NCI-H524 treated with DMSO at 0.1 percent for 48 hours (cell line): ENCODE results near the gene ASH1L.
"Not testable (repeated sequence)": the region's sequence is repeated elsewhere in the genome, so short reads cannot be mapped to it uniquely, and the experiment has no call there.

Experiments used
- DNase-seq: peaks from one replicate; lab custom pipeline; 2025; lab: John Stamatoyannopoulos, UW

ASH1L gene

DNA sequence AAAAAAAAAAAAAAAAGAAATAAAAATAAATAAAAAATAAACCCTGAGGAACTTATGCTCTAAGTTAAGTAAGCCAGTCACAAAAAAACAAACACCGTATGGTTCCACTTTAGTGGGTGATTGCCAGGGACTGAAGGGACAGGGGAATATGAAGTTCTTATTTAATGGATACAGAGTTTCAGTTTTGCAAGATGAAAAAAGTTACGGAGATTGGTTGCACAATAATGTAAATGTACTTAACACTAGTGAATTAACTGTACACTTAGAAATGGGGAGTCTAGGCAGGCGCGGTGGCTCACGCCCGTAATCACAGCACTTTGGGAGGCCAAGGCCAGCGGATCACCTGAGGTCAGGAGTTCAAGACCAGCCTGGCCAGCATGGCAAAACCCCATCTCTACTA, 111.4 kb downstream of the ASH1L start:
- no peak for DNase-seq

- DNase-seq: not testable (repeated sequence)
These were observed 120.2 kb downstream of the ASH1L start for GRCh38 chr1:155442431-155442830.

DNA sequence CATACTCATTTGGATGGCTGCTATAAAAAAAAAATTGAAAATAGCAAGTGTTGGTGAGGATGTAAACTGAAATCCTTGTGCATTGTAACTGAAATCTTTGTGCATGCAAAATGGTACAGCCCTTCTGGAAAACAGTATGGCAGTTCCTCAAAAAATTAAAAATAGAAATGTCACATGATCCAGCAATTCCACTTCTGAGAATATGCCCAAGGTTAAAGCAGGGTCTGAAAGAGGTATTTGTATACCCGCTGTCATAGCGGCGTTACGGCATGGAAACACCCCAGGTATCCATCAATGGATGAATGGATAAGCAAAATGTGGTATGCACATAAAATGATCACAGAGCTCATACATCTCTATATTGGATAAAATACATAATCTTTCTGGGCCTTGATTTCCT, 125.2 kb downstream of the ASH1L start:
- no peak for DNase-seq

- DNase-seq: not testable (repeated sequence)
These were observed 128.7 kb downstream of the ASH1L start for GRCh38 chr1:155433831-155434389.

- not testable (repeated sequence) for DNase-seq
These were observed 129.3 kb downstream of the ASH1L start for GRCh38 chr1:155433128-155433830.

DNA sequence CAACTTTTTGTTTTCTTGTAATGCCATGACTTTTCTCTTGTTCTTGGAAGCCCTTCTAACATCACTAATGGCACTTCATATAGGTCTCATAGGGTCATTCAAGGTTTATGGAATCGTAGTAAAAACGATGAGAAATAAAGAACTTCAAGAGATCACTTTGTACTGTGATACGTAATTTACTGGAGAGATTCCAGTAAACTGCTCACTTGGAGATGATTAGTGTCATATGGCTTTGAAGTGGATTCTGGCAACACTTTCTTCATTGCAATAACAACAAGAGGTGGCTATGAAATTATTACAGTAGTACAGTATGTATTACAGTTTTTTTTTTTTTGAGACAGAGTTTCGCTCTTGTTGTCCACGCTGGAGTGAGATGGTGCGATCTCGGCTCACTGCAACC, 138.5 kb downstream of the ASH1L start:
- no peak for DNase-seq

DNA sequence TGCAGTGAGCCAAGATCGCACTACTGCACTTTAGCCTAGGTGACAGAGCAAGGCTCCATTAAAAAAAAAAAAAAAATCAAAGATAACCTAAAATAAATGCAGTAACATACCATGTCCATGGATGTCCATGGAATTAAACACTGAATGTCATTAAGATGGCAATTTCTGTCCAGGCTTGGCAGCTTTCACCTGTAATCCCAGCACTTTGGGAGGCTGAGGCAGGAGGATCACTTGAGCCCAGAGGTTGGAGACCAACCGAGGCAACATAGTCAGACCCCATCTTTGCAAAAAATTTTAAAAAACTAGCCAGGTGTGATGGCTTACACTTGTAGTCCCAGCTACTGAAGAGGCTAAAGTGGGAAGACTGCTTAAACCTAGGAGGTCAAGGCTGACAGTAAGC, 141.8 kb downstream of the ASH1L start:
- DNase-seq: no peak

DNA sequence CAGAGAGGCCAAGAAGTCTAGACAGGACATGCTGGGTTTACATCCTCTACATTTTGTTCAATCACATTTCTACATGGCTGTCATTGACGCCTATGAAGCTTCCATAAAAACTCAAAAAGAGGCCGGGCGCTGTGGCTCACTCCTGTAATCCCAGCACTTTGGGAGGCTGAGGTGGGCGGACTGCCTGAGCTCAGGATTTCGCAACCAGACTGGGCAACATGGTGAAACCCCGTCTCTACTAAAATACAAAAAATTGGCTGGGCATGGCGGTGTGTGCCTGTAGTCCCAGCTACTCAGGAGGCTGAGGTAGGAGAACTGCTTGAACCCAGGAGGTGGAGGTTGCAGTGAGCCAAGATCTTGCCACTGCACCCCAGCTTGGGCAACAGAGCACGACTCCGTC, 150.8 kb downstream of the ASH1L start:
- DNase-seq: not testable (repeated sequence)

- DNase-seq: no peak
These were observed 151.7 kb downstream of the ASH1L start for GRCh38 chr1:155410931-155411330.

- no peak for DNase-seq
These were observed 165.6 kb downstream of the ASH1L start for GRCh38 chr1:155396874-155397476.

DNA sequence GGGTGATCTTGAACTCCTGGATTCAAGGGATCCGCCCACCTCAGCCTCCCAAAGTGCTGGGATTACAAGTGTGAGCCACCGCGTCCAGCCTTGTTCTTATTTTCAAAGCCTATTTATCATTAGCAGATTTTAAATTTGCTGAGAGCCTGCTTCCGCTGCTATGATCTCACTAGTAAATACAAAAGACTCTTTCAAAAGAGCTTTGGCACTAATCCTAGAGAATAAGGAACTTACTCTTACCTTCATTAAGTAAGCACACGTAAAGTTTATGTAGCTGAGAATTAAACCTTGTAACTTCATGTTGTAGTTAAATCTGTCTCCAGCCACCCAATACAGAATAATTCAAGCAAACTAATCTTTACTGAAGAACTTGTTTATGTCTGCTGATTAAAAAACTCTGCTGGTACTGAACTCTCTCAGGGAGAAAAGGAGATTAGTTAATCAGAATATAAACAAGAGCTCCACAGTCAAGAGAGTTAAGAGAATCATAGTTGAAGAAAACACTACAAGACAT, 169.6 kb downstream of the ASH1L start:
- DNase-seq: no peak

- no peak for DNase-seq
These were observed 172.8 kb downstream of the ASH1L start for GRCh38 chr1:155389826-155390225.

DNA sequence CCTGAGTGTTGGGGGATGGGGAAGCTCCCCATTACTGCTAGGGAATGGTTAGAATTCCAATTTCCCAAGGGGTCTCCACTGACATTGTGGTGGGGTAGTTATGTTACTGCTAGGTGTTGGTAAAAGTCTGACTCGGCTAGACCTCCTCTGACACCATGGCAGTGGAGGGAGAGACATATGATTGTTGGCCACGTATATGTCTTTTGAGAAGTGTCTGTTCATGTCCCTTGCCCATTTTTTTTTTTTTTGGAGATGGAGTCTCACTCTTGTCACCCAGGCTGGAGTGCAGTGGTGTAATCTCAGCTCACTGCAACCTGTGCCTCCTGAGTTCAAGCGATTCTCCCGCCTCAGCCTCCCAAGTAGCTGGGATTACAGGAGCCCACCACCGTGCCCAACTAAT, 176.8 kb downstream of the ASH1L start:
- not testable (repeated sequence) for DNase-seq

GRCh38 chr1:155383406-155383805, 179.2 kb downstream of the ASH1L start:
- DNase-seq: no peak

DNA sequence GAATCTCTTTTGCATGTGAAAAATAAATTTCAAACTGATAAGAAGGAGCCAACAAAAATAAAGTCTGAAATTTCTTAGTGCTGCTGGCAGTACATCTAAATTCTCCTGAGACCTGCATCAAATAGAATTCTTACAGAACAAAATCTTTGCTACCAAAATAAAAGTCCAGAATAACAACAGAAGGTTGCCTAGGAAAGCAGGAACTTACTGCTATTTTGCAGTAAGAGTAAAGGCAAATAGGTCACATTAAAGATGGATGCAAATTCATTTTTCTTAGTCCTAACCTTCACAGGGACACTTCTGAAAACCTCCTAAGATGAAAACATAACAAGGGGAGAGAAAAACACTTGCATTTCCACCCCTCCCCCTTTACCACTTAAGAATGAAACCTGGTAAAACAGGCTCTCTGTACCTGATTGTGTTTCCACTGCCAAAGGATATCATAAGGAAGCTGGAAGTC, 182.9 kb downstream of the ASH1L start:
- no peak for DNase-seq

DNA sequence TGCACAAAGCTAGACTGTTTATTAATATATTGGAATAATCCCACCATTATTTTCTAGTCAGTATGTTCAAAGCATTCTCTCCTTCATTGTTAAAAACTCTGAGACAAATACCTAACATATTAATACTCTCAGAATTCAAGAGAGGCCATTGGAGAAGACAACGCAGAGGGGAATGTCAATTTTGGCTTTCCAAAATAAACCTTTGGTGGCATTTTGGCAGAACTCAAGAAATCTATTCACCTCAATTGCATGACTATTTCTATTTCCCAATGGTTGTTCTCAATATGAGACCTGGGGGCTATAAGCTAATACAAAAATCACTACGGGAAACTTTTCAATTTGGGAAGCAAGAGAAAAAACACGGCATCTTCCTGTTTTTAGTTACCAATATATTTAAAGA, 183.4 kb downstream of the ASH1L start:
- no peak for DNase-seq

DNA sequence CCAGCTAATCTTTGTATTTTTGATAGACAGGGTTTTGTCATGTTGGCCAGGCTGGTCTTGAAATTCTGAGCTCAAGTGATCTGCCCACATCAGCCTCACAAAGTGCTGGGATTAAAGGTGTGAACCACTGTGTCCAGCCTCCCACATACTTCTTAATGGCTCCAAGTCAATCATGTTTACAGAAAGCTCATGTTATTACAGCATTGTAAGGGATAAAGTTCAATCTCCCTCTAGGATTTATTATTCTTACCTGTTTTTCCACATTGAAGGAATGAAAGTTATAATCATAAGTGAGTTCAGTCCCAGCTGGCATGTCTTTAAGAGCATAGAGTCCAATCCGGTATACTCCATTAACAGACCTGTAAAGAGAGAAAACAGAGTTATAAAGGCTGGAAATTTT, 202.6 kb downstream of the ASH1L start:
- DNase-seq: no peak

DNA sequence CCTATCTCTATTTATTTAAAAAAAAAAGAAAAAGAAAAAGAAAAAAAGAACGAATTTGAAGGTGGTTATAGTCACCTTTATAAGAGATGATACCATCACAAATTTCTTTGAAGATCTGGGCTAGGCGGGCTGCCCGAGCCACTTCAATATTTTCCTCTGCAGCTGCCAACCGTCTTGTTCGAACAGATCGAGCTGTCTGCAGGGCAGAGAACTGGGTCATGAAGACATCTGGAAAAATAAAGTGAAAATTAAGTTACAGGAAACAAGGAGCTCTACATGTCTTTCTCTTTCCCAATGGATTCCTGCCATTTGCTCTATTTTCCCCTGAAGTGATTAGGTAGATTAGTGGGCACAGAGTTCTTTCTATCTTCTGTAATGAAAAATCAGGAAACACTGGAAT, 210.0 kb downstream of the ASH1L start:
- DNase-seq: no peak

GRCh38 chr1:155342842-155343241, 219.8 kb downstream of the ASH1L start:
- DNase-seq: no peak

DNA sequence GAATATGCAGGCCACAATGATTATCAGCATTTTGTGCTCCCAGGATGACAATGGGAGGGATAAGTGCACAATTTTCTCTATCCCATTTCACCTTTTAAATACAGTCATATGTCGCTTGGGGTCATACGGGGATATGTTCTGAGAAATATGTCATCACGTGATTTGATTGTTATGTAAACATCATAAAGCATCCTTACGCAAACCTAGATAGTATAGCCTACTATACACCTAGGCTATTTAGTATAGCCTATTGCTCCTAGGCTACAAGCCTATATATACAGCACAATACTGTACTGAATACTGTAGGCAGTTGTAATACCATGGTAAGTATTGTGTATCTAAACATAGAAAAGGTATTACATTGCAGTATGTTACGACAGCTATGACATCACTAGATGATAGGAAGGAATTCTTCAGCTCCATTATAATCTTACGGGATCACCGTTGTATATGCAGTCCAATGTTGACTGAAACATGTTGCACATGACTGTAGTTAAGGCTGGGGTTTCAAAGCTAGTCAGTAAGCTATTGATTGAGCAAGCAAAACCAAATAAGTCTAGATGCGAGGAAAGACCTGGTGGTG, 223.0 kb downstream of the ASH1L start:
- DNase-seq: no peak

GRCh38 chr1:155334962-155335361, 227.6 kb downstream of the ASH1L start:
- no peak for DNase-seq

DNA sequence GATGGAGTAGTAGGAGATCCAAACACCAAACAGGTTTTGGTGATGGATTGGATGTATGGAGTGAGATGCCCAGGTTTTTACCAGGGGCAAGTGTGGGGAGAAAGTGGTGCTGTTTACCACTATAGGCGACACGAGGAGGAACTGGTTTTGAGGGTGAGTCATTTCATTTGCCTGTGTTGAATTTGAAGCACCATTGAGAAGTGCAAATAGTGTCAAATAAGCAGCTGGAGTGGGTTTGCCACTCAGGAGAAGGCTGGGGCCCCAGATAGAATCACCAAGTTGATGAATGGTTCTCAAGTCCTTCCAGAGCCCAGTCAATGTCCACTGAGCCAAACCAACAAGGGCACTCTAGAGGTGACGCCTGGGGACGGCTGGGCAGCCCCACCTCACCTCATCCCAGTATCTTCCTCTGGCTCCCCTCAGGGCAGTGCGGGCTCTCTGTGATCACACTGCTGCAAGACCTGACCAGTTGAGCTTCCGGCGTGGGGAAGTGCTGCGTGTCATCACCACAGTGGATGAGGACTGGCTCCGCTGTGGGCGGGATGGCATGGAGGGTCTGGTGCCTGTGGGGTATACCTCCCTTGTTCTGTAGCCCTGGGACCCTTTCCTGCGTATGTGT, 232.5 kb downstream of the ASH1L start:
- no peak for DNase-seq
